CD4-positive, alpha-beta T cell treated with Interleukin-17A for 4 hours (primary cell): ENCODE results near the gene STX16.
"Not testable (repeated sequence)": the region's sequence is repeated elsewhere in the genome, so short reads cannot be mapped to it uniquely, and the experiment has no call there.

Experiments used
- DNase-seq: peaks from one replicate; pipeline ENCODE4 v3.0.0-alpha.2; 2020; ENCODE audit warnings: mixed read lengths

STX16 gene

DNA sequence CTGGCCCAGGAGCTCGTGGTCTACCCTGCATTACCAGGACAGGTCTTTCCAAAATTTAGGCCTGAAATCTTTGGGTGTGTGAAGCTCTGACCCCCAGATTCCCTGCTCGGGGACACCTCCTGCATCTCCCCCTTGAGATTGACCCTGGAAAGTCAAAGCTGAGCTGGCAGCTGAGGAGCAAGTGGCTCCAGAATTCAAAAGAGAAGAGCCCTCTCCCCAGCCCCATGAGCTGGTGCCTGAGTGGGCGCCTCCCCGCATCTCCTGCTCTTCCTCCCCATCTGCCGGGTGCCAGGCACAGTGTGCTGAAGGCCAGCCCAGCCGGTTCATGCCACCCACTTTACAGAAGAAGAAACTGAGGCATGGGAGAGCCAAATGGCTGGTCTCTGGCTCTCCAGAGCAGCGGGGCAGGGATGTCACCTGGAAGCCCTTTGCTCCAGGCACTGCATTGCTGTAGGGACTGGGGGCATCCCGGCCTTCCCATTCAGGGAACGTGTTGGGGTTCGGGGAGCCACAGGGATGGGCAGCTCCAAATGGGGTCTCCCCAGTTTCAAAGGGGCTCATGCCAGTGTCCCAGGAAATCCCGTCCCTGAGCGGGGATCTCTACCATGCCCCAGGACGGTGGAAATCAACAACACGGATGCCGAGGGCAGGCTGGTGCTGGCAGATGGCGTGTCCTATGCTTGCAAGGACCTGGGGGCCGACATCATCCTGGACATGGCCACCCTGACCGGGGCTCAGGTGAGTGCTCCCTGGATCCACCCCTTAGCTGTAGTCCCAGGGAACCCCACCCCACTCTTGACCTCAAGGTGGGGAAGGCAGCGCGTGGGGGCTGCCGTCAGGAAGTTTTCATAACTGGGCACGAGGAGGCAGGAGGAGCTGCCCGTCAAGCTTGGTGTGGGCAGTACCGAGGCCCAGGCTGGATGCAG, 62.0 kb downstream of the STX16 start:
- DNase-seq = no peak

DNA sequence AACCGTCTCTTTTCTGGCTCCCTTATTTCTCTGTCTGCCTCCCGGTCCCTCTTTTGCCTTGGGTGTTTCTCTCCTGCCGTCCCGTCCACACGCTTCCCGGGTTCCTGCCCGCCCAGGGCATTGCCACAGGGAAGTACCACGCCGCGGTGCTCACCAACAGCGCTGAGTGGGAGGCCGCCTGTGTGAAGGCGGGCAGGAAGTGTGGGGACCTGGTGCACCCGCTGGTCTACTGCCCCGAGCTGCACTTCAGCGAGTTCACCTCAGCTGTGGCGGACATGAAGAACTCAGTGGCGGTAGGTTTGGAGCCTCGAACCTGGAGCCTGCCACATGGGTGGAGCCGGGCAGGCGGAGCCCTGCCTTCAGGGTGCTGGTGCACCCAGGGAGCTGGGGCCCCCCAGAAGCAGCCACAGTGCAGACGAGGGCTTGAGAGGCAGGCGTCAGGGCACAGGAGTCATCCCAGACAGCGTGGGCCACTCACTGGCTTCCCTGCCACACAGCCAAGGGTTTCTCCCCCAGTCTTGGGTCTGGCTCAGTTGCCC, 62.8 kb downstream of the STX16 start:
- no peak for DNase-seq

DNA sequence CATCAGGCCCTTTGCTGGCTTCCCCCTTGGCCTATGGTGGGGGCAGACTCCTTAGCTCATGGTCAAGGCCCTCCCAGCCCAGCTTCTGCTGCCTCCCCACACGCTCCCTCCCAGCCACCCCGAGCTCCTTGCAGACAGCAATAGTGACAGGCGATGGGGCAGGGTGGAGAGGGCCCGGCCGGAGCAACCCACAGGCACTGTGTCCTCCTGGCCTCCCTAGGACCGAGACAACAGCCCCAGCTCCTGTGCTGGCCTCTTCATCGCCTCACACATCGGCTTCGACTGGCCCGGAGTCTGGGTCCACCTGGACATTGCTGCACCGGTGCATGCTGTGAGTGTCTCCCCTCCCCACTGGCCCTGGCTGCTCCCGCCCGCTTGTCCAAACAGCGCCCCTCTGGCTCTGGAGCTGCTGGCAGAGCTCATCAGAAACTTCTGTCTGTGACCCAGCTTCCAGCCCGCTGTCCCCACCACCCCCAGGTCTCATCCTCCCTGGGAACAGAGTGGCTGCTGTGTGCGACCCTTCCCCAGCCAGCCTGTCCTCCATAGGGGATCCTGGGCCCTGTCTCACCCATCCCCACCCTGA, 63.3 kb downstream of the STX16 start:
- DNase-seq = peak; percentile 1

DNA sequence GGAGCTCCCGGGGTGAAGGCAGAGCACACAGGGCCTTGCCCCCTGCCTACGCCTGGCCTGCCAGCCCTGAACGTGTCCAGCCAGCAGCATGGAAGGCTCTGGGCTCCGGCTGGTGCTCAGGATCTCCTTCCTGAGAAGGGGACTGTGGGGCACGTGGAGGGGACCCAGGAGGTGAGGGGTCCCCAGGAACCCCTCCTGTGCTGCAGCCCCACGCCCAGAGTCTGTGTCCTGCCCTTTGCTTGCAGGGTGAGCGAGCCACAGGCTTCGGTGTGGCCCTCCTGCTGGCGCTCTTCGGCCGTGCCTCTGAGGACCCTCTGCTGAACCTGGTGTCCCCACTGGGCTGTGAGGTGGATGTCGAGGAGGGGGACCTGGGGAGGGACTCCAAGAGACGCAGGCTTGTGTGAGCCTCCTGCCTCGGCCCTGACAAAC, 63.9 kb downstream of the STX16 start:
- DNase-seq = no peak

DNA sequence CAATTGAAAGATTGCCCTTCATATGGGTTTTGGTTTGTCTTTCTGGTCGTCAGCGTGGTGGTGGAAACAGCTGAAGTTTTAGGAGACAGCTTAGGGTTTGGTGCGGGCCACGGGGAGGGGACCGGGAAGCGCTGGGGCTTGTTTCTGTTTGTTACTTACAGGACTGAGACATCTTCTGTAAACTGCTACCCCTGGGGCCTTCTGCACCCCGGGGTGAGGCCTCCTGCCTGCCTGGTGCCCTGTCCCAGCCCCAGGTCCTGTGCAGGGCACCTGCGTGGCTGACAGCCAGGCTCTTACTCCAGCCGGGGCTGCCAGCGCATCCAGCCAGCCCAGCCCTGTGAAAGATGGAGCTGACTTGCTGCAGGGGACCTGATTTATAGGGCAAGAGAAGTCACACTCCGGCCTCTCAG, 64.3 kb downstream of the STX16 start:
- no peak for DNase-seq

DNA sequence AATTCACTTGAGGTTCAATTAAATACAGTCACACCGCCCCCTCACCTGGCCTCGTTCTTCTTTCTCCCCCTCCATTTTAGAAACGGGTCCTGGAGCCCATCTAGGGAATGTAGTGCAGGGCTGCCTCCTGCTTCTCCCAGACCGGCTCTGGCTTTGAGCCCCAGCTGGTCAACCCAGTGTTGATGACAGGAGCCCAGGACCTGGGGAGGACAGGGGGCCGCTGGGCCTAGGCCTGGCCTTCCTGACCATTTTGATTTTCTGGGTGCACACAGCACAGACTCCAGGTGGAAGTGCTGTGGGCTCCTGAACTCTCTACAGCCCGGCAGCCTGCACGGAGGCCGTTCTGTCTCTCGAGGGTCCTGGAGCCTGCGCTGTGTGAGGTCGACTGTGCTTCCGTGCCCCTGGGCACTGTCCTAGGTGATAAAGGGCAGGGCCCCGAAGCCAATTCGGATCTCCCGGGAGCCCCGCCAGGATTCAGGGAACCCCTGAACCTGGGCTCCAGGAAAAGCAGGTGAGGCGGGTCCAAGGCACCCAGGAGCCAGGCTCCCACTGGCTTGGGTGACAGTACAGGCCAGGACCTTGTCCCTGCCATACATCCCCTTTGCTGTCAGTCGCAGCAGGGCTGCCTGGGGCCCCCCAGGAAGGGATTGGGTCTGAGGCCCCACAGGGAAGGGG, 64.9 kb downstream of the STX16 start:
- DNase-seq = no peak

DNA sequence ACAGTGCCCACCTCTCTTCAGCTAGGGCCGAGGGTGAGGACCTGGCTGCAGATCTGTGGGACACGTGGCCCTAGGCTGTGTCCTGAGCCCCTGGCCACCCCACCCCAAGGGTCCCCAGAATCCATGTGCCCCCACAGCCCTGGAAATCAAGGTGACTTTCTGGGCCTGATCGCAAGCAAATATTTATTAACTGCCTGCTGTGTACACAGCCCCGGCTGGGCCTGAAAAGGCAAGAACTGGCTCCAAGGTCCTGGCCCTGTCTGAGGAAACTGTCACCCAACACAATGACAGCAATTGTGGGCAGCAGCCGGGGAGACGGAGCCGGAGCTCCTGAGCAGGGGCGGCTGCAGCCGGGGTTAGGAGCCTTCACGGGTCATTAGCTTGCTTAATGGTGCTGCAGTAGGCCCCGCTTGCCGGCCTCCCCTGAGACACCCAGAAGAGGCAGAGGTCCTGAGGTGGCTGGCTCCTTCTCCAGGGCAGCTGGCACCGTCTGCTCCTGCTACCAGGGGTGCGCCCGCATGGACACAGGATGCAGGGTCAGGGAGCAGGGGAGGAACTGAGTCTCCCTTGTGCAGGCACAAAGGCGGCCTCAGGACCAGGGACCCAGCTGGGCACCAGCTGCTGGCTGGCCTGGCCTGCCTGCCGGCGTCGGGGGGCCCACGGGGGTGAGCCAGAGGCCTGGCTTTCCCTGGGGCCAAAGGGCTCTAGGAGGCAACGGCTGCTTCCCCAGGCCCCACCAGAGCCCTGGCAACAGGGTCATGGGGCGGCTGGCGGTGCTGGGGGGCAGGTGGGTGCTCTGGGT, 65.6 kb downstream of the STX16 start:
- no peak for DNase-seq

DNA sequence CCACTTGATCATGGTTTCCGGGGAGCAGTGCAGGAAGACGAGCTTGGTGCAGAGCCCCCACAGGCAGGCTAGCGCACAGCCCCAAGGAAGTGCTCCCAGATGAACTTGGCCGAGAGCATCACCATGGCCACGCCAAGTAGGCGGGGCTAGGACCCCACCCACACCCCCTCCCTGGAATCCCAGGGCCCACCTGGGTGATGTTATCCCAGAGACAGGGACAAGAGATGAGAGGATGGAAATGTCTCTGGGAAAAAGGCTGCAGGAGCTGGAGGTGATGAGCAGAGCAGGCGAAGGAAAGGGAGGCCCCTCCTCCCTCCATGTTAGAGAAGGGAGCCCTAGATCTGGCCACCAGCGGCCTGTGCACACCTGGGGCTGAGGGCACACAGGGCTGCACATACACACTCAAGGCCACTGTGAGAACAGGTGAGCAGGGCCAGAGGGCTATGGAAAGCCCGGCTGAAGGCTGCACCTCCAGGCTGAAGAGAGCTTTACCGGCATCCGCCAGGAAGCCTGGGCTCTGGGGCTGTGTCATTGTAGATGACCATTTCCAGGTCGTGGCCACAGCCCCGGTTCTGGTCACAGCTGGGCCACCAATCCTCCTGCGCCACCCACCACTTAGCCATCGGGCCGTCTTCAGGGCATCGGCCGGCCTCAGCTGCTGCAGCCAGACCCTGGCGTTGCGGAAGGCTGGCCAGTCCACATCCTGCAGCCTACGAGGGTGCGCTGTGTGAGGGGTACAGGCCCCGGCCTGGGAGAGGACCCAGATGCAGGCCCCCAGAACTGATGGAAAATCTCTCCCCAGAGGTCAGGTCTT, 66.4 kb downstream of the STX16 start:
- no peak for DNase-seq

DNA sequence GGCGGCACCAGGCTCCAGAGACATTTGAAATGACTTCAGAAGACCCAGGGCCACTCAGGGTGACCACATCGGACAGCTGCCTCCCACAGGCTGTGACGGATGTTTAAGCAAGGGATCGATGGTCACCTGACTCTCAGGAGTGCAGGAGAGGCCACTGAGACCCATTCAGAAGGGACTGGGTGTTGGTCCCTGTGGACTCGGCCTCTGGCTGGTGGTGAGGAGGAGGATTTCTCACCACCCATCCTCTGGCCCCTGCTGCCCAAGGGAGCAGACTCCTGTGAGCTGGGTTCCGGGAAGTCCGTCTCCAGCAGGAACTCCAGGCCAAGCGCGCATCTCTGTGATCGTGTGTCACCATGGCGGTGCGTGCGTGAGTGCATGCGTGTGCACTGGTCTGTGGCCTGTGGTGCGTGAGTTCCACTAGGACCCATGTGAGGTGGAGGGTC, 67.1 kb downstream of the STX16 start:
- no peak for DNase-seq

DNA sequence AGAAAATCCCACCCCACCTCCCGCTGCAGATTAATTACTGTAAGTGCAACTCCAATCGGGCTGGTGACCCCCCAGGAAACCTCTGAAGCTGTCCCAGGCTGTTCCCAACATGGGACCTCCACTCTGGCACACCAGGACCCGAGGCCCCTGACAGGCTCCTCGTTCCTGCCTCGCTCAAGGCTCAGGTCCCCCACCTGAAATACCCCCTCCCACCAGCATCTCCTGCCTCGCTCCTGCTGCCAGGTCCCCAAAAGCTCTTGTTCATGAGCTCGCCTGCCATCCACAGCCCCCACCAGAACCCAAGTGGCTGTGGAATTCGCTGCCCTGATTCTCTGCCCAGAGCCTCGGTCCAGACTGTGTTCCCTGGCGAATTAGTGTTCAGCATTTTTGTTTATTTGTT, 67.6 kb downstream of the STX16 start:
- DNase-seq = no peak

DNA sequence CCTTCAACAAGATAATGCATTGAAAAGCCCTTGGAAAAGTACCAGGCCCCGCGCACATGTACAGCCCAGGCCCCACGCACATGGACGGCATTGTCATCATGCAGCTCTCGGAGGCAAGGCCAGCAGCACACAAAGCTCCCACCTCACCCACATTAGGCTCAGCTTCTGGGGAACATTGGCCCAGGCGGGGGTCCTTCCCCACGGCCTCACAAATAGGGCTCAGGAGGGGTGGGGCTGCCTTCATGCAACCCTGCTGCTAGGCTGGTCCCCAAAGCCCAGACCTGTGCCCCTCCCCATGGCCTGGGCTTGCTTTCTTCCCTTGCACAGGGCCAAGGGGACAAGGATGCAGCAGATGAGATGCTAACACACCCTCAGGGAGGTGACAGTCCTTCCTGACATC, 68.2 kb downstream of the STX16 start:
- DNase-seq = no peak

DNA sequence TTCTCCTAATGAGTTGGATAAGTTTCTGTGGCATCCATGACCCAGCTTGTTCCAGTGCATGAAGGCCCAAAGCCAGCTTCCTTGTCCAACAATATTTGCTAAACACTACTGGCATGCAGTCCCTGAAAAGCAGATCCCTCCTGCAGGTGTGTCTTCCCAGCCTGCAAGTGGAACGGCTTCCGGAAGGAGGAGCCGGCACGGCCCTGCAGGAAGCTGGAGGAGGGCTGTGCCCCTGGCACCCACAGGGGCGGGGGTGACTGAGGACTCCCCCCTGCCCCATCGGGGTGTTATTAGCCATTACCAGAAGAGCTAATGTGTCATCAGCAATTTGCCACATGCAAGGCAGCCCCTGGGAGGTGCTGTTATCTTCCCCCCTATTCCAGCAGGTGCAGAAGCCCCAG, 68.9 kb downstream of the STX16 start:
- no peak for DNase-seq

DNA sequence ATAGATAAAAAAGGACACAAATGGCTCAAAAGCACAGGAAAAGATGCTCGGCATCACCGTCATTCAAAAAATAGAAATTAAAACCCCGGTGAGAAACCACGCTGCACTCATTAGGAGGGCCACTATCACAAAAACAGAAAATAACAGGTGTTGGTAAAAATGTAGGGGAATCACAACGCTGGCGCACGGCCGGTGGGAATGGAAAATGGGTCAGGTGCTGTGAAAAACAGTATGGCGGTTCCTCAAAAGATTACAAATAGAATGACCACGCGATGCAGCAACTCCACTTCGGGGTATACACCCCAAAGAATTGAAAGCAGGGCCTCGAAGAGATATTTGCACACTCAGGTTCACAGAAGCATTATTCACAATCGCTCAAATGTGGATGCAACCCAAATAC, 69.8 kb downstream of the STX16 start:
- no peak for DNase-seq

DNA sequence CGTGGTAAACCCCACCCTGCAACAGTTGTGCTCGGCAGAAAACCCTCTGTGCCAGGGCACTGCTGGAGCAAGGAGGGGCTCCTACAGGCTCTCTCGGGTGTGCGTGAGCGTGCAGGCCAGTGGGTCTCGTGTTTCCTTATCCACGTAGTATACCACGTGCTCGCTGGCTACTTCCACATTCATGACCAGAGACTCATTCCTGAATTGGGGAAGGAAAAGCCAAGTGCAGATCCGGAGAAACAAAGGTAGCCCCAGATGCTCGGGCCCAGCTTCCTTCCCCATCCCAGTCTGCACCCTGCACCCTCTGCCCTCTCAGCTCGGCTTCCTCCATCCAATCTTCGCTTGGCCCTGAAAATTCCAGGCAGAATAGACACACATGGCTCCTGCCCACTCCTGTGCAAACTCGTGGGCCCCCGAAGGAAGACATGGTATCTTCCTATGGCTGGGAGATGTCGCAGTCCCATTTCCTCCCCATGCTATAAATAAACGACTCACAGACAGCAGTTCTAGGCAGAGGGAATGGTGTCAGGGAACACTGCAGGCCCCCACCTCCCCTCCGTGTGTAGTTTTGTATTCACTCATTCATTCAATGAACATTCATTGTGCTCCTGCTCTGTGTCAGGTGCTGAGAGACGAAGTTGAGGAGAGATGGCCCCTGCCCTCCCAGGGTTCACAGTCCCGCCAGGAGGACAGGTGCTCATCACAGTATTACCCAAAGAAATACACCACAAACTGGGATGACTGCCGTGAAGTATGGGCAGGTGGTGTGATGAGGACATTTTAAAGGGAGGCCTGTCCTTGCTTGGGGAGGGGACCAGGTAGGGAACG, 71.1 kb downstream of the STX16 start:
- DNase-seq = no peak

DNA sequence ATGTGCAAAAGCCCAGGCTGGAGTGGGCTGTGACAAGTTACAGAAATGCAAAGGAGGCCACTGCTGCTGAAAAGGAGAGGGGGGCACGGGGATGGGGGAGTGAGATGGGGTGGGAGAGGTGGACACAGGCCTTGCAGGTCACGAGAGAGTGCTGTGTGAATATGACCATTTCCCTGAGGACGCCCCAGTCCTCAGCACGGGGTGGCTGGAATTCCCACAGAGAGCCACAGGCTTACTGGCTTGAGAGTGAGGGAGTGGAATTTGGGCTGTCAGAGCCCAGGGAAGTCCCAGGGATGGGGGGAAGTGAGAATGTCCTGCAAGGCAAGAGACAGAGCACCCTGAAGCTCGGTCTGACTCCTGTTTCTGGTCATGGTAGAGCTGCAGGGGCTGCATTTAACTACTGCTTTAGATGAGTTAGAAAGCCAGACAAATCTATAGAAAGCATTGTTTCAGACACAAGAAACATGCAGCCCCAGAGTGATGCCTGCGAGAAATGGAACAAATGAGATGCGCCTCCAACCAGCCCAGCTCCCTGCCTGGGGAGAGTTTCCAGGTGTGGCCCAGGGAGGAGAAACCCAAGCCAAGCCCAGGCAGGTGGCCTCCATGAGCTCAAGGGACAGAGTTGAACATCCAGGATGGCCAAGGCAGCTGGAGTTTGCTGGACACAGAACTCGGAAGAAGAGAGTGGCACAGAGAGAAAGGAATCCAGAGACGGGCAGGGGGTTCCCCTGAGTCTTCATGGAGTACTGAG, 72.0 kb downstream of the STX16 start:
- no peak for DNase-seq

DNA sequence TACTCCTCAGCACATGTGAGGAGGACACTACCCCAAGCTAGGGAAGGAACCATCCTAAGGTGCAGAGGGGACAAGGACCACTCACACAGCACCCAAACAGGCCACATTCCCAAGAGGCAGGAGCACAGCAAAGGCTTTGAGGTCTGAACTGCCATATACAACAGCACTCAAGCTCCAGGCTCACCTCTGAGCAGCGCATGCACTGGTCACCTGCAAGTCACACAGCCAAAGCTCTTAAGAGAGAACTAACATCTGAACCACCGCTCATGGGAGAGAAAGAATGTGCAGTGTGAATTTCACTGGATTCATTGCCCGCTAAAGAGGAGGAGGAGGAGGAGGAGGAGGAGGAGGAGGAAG, 72.5 kb downstream of the STX16 start:
- no peak for DNase-seq

DNA sequence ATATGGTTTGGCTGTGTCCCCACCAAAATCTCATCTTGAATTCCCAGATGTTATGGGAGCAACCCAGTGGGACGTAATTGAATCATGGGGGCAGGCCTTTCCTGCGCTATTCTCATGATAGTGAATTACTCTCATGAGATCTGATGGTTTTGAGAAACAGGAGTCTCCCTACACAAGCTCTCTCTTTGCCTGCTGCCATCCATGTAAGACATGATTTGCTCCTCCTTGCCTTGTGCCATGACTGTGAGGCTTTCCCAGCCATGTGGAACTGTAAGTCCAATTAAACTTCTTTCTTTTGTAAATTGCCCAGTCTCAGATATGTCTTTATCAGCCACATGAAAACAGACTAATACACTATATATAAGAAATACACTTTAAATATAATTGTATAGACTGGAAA, 75.1 kb downstream of the STX16 start:
- not testable (repeated sequence) for DNase-seq
